Measurements from ENCODE around the gene PRCC.

Gene PRCC

DNA sequence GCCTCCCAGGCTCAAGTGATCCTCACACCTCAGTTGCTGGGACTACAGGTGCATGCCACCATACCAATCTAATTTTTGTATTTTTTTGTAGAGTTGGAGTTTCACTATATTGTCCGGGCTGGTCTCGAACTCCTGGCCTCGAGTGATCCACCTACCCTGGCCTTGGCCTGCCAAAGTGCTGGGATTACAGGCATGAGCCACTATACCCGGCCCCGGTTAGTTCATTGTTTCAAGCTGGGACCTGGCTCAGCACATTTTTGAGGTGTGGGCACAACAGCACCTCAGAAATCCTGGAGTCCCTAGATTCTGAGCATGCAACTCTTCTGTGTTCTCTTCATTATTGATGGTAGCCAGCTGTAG lies 28.0 kb downstream of the PRCC start:
- DNase-seq (ENCODE audit: low read depth in 1 of 2, low spot score in 1 of 2) = no peak

DNA sequence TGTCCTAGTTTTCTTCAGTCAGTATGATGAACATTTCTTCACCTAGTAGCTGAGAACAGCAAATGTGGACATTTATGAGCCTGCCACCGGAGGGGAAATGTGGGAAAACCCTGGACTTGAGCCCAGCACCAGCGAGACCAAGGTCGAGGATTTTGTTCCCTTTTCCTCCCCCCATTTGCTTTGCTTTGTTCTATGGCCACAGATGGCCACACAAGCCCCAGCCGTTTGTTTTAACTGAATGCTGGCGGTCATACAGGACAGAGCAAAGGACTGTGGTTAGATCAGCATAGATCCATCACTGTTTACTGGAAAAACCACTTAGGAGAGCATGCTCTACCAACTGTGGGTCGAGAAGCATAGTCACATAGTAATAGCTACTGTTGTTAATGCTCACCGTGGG lies 28.5 kb downstream of the PRCC start:
- DNase-seq (ENCODE audit: low read depth in 1 of 2, low spot score in 1 of 2) = no peak

DNA sequence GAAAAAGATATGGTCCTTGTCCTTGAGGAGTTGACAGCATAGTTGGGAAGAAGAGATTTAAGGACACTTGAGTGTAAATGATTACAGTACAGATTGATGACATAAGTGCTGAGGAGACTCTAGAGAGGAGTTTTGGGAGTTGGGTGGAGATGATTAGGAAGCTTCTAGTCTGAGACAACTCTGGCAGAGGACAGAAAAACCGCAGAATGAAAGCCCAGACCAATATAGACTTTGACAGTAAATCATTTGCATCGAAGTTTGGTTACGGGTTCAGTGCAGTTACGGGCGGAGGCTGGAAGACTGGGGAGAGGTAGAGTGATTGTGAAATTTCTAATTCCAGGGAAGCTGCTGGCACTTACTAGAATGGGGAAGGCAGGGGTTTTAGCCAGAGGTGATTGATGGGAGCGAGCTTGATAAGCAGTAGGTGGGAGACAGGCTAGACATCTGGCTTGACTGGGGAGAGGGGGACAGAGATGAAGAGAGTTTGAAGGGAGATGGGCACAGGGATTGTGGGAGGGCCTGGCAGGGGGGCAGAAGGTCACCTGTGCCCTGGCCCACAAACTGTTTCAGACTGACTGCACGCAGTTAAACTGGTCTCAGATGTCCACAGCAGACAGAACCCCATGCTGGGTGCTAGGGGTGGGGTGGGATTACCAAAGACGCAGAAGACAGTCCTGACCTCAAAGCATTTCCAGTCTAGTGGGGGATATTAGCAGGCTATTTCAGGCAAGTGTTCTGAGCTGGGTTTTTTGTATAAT lies 29.2 kb downstream of the PRCC start:
- no peak for DNase-seq (ENCODE audit: low read depth in 1 of 2, low spot score in 1 of 2)

DNA sequence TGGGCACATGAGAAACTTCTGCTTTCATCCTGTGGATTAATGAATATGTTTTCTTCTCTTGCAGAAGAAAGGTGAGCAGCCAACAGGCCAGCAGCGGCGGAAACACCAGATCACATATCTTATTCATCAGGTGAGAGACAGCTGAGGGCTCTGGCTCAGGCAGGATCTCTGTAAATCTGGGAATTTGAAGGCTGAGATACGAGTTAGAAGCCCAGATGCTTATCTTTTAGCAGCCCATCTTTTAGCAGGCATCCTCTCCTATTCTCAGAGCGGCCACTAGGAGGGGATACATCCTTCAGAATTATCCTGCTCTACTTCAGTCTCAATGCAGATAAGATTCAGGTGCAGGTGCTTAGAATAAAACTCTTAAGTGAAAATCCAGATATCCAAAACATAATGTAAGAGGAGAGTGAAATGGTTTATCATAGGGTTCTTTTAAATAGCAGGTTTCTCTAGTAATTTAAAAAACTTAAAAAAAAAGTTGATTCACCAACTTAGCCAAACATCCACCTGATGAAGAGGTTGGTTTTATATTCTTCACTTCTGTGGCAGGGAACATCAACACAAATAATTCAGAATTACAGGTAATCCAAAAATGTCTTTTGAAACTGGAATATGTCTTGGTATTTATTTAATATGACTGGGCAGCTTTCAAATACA lies 30.0 kb downstream of the PRCC start:
- DNase-seq (ENCODE audit: low read depth in 1 of 2, low spot score in 1 of 2) = peak in 1 of 2 donors; percentile 29

DNA sequence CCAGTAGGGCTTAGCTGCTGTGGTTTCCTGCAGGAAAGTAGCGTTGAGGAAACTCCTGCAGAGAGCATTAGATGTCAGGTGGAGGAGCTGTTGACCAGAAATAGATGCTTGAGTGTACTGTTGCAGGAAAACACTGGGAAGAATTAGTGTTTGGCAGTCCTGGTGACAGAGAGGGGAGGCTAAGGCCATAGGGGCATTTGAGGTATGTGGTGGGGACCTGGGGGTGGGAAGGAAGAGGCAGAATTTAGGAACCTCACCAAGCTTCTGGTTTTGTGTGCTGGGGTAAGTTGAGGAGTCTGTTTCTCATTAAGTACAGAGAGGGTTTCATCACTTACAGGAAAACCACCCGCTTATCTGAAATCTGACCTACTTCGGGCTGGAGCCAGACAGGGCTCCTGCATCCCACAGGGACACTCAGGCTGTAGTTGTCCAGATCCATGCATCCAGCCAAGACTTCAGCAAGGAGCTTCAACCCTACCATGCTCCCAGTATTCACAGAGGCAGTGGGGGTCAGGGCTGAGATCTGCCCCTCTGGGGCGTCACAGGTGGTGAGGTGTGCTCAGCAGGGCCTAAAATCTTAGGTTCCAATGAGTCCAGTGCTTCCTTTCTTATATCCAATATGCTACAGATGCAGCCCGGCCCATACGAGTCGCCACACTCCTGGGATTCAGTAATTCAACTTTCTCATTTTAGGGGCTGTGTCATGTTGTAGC lies 34.2 kb downstream of the PRCC start:
- no peak for DNase-seq (ENCODE audit: low read depth in 1 of 2, low spot score in 1 of 2)

DNA sequence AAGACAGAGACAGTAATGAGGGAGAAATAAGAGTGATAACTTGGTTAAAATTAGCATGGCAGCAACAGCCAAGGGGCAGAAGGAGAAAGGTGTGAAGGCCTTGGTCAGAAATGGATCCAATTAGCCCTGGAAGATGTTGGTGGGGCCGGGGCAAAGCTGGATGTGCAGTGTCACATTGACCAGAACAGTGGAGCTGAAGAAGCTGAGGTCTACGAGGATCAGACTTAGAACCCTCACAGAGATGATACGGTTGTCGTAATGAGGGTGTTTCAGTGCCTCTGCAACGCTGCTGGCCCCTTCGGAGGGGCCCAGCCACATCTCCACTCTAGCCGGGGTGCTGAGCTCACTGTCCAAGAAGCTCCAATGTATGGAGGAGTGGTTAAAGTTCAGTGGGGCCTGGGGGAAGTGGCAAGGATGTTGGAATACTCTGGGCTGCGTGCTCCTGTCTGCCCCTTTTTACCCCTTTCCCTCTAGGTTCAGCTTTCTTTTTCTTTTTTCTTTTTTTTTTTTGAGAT lies 35.1 kb downstream of the PRCC start:
- DNase-seq (ENCODE audit: low read depth in 1 of 2, low spot score in 1 of 2) = no peak

DNA sequence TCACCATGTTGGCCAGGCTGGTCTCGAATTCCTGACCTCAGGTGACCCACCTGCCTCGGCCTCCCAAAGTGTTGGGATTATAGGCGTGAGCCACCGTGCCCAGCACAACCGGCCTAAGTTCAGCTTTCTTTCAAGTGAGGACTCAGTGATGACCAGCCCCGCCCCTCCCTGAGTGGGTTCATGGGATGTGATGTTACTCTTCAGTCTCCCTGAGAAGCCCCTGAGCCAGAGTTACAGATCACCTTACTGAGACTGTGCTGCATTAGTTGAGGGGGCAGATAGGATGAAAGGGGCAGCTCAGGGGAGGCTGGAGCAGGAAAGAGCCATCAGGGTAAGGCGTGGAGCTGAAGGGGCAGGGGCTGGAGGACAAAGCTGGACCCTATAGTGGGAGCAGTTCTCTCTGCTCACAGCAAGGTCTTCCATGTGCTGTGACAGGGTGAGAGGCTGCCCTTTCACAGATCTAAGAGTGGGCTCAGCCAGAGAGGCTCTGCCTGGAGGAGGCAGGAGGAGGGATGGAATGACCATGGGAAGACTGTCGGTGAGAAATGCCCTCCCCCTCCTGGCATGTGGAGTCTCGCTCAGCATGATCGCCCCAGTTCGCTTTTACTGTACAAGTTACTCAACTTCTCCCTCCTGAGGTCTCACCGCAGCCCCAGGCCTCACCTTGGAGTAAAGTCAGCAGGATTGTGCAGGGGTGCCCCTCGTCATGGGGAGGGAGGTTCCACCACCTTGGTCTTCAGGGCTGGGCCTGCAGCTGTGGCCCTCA lies 35.9 kb downstream of the PRCC start:
- DNase-seq (ENCODE audit: low read depth in 1 of 2, low spot score in 1 of 2) = no peak

DNA sequence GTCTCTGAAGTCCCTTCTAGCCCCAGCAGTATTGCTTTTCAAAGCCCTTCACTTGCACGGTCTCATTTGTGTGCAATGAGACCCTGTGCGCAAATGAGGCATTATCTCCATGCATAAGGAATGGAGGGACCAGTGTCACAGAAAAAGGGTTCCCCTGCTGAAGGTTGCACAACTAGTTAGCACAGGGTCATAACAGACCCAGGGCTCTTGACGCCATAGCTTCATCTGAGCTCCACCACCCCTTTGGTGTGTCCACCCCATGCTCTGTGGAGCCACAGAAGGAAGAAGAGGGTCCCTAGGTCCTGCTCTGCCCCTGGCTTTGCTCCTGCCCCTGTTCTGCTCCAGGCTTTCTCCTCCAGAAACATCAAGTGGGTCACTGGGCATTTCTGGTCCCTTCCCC lies 36.7 kb downstream of the PRCC start:
- no peak for DNase-seq (ENCODE audit: low read depth in 1 of 2, low spot score in 1 of 2)

DNA sequence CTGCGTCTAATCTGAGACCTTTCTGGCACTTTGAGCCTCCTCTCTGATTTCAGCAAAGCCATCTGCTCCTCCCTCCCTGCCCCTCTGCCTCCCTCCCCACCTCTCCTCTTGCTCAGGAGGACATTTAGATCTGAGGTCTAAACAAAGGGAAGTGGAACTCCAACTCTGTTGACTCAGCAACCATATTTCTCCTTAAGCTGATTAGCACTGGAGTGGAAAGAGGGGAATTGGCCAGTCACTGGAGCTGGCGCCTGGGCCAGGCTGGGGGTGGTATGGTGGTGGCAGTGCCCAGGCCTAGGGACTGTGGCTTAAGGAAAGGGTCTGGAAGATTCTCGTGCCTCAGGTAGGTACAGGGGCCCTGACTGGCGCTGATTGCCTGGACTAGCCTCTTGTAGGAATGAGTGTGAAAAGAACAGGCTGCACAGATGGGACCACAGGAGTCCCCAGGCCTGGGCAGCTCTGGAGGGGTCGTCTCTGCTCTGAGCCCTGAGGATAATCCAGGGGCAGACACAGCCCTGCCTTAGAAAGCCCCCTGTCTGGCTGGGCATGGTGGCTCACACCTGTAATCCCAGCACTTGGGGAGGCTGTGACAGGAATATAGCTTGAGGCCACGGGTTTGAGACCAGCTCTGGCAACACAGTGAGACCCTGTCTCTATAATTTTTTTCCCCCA lies 37.4 kb downstream of the PRCC start:
- no peak for DNase-seq (ENCODE audit: low read depth in 1 of 2, low spot score in 1 of 2)

DNA sequence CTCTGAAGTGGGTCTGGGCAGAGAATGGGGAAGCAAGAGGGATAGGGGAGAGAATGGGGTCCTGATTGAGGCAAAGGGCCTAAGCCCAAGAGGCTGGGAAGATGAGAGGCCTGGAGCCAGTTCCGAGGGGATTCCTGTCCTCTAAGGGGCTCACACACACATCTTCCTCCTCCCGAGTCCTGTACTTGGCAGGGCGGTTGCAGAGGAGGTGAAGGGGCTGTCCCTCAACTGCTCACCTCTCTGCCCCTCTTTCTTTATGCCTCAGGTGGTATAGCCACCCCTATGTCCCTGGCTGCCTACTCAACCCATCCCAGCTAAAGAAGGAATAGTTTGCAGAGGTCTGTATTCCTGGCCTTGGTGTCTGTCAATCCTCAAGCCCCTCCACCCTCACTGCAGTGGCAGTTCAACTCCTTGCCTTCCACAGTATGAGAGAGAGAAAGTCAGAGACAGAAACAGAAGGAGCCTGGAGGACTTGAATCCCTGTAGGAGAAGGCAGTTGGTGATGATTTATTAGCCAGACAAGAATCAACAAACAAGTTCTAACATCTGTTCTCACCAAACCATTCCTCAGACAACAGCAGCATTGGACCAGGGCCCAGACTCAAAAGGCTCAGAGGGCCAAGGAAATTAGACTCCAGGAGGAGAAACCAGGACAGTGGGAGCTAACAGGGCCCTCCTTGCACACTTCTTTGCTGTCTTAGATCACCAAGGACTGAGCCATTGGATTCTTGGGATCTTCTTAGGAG lies 38.6 kb downstream of the PRCC start:
- DNase-seq (ENCODE audit: low read depth in 1 of 2, low spot score in 1 of 2) = no peak

DNA sequence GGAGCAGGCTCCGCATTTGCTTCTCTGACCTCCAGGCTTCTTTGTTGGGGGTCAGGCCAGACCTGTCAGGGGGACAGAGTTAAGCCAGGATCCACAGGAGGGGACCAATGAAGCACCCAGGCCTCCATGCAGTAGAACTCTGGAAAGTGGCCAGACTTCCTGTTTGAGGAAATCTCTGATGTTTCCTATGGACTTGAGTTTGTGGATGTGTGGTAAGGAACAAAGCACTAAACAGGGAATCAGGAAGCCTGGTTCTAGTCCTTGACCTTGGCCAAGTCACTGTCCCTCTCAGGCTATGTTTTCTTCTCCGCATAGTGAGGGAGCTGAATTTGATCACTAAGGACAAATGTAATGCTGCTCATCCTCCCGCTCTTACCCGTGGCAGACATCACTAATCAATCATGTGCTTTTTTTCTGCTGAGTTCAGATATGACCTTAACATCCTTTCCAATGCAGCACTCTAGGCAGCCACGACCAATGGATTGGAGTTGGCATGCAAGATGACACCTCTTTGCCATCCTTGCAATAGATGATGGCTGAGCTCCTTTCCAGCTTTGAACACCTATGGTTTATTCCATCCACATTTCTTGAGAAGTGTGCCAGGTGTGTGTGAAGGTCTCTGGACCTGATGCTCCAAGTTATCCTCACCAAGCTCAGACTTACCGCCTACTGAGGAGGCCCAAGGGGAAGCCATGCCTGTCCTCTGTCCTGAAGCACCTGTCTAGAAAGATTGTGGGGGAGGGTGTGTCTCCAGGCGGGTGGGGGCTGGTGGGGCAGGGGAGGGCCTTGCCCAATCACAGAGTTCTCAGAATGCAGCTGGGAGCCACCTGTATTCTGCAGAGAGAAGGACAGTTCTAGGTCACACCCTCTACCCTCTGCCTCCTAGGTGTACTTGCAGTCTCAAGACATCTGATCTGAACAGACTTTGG lies 39.4 kb downstream of the PRCC start:
- DNase-seq (ENCODE audit: low read depth in 1 of 2, low spot score in 1 of 2) = no peak

DNA sequence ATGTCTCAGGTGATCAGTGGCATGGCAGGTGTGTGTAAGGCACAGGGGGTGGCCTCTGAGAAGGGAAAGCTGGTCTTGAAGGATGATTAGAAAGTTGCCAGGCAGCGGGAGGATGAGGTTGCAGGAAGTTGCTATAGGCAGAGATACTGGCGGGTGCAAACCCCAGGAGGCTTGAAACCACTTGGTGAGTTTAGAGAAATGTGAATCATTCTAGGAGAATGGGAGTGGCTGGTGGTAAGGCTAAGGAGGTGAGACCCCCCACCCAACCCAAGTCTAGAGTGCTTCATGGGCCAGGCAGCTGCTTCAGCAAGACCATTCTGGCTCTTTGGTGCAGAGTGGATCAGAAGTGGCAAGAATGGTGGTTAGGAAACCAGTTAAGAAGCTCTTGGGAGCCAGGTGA lies 40.3 kb downstream of the PRCC start:
- DNase-seq (ENCODE audit: low read depth in 1 of 2, low spot score in 1 of 2) = no peak

DNA sequence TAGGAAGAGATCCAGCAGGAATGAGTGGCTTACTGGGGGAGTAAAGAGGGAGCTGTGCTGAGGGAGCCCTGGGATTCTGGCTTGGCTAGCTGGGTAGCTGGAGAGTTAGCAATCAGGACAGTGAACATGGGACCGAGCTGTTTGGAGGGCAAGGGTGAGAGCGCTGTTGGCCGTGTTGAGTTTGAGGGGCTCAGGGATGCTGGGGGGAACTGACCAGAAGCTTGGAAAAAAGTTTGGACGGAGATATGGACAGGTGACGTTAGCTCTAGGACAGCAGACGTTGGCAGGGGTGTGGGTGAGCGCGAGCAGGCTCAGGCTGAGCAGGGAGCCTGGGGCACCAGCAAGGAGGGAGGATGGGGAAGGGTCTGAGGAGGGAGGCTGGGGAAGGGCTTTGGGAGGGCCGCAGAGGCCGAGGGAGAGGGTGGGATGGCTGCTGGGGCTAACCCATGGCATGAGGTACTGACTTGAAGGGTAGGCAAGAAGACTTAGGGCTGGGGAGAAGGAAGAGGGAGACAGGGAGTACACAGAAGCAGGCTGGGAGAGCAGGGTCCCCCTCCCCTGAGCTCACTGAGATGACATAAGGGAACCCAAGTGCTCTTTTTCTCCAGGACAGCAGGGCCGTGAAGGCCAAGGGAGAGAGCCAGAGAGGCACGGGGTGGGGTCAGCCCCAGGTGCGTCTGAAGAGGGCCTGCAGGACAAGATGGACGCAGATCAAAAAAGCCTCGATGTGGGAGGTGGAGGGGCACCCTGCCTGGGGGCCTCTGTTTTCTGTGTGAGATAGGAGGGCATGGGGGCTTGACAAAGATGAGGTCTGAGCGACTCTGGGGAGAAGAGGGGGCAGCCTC lies 41.1 kb downstream of the PRCC start:
- DNase-seq (ENCODE audit: low read depth in 1 of 2, low spot score in 1 of 2) = no peak

DNA sequence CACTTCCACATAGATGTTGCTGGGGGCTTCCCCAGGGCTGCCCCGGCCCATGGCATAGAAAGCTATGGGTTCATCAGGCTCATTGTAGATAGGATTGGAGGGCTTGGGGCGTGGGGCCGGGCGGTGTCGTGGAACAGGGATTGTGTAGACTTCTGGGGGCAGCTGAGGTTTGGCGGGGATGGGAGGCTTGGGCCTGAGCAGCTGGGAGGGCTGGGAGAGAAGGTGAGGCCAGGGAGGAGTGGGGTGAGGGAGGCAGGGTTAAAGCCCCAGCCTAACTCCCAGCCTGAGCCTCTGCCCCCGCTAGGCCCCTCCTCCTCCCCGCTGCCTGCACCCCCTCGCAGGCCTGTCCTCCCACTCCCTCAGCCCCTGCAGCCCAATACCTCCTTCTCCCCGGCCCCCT lies 41.9 kb downstream of the PRCC start:
- no peak for DNase-seq (ENCODE audit: low read depth in 1 of 2, low spot score in 1 of 2)

DNA sequence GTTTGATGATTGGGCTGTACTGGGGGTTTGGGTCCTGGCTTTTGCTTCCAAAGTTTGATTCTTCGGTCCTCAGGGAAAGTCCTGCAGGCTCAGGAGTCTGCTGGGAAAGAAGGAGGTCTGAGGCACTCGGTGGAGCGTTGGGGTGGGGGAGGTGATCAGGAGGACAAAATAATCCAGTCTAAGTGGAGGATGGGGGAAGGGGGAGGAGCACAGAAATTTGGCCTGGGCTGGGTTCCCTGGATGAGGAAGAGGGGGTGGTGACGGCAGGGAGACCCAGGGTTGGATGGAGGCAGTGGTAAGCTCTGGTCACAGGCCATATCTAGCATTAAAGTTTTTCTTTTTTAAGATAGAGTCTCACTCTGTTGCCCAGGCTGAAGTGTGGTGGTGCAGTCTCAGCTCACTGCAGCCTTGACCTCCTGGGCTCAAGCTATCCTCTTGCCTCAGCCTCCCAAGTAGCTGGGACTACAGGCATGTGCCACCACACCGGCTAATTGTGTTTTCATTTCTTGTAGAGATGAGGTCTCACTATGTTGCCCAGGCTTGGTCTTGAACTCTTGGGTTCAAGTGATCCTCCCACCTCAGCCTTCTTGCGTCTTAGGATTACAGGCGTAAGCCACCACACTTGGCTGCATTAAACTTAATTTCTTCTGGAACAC lies 42.5 kb downstream of the PRCC start:
- DNase-seq (ENCODE audit: low read depth in 1 of 2, low spot score in 1 of 2) = no peak

DNA sequence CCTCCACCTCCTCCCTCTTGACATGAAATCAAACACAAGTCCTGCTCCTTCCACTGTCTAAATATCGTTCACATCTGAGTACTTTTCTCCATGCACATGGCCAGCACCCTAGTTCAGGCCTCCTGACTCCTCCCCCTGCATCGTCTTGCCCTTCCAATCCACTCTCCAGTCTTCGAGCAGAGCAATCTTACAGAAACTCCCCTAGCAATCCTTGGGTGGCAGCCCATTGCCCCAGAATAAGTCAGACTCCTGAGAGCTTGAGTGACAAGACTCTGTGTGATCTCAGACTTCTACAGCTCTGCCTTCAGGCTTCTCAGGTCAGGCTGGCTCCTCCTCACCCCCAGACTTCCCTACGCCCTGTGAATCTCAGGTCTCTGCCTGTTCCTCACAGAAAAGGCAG lies 43.8 kb downstream of the PRCC start:
- DNase-seq (ENCODE audit: low read depth in 1 of 2, low spot score in 1 of 2) = no peak

DNA sequence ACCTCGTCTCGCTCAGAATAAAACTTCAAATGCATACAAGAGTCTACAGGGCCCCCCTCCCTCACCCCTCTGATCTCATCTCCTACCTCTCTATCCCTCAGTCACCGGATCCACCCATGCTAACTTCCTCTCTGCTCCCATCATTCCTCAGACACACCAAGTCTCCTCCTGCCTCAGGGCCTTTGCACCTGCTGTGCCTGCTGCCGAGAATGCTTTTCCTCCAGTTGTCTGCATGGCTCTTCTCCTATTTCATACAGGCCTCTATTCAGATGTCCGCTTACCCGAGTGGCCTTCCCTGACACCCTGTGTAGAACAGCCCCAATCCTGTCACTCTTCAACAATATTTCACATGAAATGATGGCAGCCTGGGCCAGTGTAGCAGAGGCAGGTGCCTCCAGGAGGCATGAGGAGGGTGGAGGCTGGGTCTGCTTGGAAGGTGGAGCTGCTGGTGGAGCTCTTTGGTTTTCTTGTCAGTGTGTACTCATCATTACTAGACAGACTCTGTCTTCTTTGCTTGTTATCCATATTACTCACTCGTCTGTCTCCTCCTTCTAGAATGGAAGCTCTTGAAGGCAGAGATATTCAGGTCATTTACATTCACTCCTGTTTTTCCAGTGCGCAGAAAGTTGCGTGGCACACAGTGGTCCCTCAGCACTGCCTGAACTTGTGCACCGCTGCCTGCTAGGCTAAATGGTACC lies 45.1 kb downstream of the PRCC start:
- DNase-seq (ENCODE audit: low read depth in 1 of 2, low spot score in 1 of 2) = no peak

Measured in activated T-helper 1 cell treated with anti-CD3 and anti-CD28 coated beads, Interleukin-2, amount 50 U/mL, for 16 hours (primary cell).